H1 (cell line): Measurements from ENCODE around the gene OBSCN. TPM values are rescaled to one million over a fixed set of nuclear protein-coding genes. Genes with fewer than 3 reads are reported as not detected.

Experiments
- CTCF ChIA-PET: fragments of 300-600 bp; sonication (Branson Sonifier 250); formaldehyde crosslinking; loops from one replicate; lab custom pipeline; 2021; ENCODE audit not compliant: partially characterized antibody; lab: Charles Lee
- POLR2A ChIA-PET: fragments of 300-600 bp; sonication (Branson Sonifier 250); formaldehyde crosslinking; loops from one replicate; lab custom pipeline; 2021; ENCODE audit warnings: inconsistent platforms; ENCODE audit not compliant: partially characterized antibody; lab: Charles Lee
- DNase-seq, 2 experiments: peaks; one replicate each; pipeline versions ENCODE4 v3.0.0 to v3.0.0-alpha.2; 2010 to 2022; ENCODE audit warnings: low spot score in 2 of 2, low read depth in 1 of 2, mixed read lengths in 1 of 2
- FAIRE-seq: peaks from 2 replicates; lab custom pipeline; 2011; peaks lifted over from hg19 to GRCh38; lab: Jason Lieb, UNC
- H2AFZ ChIP-seq: 2 replicates; pipeline ENCODE4 v1.8.1; 2012; ENCODE audit warnings: low read length, inconsistent platforms
- H2AK5ac ChIP-seq: 2 replicates; pipeline ENCODE4 v1.6.1; 2013; ENCODE audit warnings: low read depth, low read length
- H2BK120ac ChIP-seq: replicated peaks from 2 replicates; pipeline ENCODE3; 2013; ENCODE audit warnings: low read depth, low read length, inconsistent platforms
- H2BK12ac ChIP-seq: 2 replicates; pipeline ENCODE4 v1.6.1; 2013; ENCODE audit warnings: low read depth, low read length
- H2BK15ac ChIP-seq: 2 replicates; pipeline ENCODE4 v1.6.1; 2013; ENCODE audit warnings: low read length
- H2BK20ac ChIP-seq: 2 replicates; pipeline ENCODE4 v1.6.1; 2013; ENCODE audit warnings: low read length
- H2BK5ac ChIP-seq: 2 replicates; pipeline ENCODE4 v1.6.1; 2013; ENCODE audit warnings: low read depth, low read length
- H3K14ac ChIP-seq: 2 replicates; pipeline ENCODE4 v1.6.1; 2013; ENCODE audit warnings: inconsistent platforms; ENCODE audit not compliant: insufficient read length
- H3K18ac ChIP-seq: 2 replicates; pipeline ENCODE4 v1.6.1; 2013; ENCODE audit warnings: low read length; ENCODE audit errors: extremely low read depth
- H3K23ac ChIP-seq: 2 replicates; pipeline ENCODE4 v1.6.1; 2013; ENCODE audit warnings: inconsistent platforms; ENCODE audit not compliant: insufficient read length
- H3K23me2 ChIP-seq: 2 replicates; pipeline ENCODE4 v1.6.1; 2013; ENCODE audit warnings: low read depth, low read length
- H3K27ac ChIP-seq: 2 replicates; pipeline ENCODE4 v1.6.1; 2011; ENCODE audit warnings: low read depth, low read length, inconsistent platforms
- H3K27me3 ChIP-seq, 4 experiments: replicated peaks in 1 of 4; 1 replicate in 1 of 4; 2 replicates in 3 of 4; pipeline versions ENCODE4 v1.6.1 to v1.8.1; 2011 to 2013; ENCODE audit warnings: low read length in 3 of 4, mild to moderate bottlenecking in 3 of 4, inconsistent platforms in 2 of 4, mixed read lengths in 2 of 4, moderate library complexity in 1 of 4; ENCODE audit not compliant: control insufficient read depth in 3 of 4, insufficient read depth in 3 of 4; ENCODE audit errors: extremely low read depth in 1 of 4
- H3K36me3 ChIP-seq, 4 experiments: 2 replicates each; pipeline versions ENCODE4 v1.6.1 to v1.8.1; 2011 to 2013; ENCODE audit warnings: mild to moderate bottlenecking in 4 of 4, low read length in 3 of 4, moderate library complexity in 2 of 4, control low read depth in 1 of 4, inconsistent platforms in 1 of 4; ENCODE audit not compliant: insufficient read depth in 4 of 4, control insufficient read depth in 2 of 4
- H3K4ac ChIP-seq: replicated peaks from 2 replicates; pipeline ENCODE3; 2013; ENCODE audit warnings: low read length, low read depth, mixed read lengths, inconsistent platforms; ENCODE audit not compliant: insufficient read length
- H3K4me1 ChIP-seq, 4 experiments: replicated peaks in 1 of 4; 1 replicate in 1 of 4; 2 replicates in 3 of 4; pipeline versions ENCODE4 v1.6.1 to v1.8.1; 2011 to 2013; ENCODE audit warnings: low read length in 3 of 4, inconsistent platforms in 2 of 4, mixed read lengths in 1 of 4; ENCODE audit not compliant: insufficient read depth in 4 of 4, control insufficient read depth in 3 of 4
- H3K4me2 ChIP-seq, 2 experiments: 2 replicates each; pipeline versions ENCODE4 v1.6.1 to v1.8.1; 2011 to 2013; ENCODE audit warnings: low read depth in 2 of 2, low read length in 2 of 2, control low read depth in 1 of 2, inconsistent platforms in 1 of 2, mild to moderate bottlenecking in 1 of 2; ENCODE audit not compliant: insufficient read depth in 1 of 2
- H3K4me3 ChIP-seq, 4 experiments: fragments of 200-600, 300-600 bp in 1 of 4; sonication (generic), shearing (Covaris generic), sonication (Bioruptor Twin) in 1 of 4; 2 replicates each; pipeline versions ENCODE4 v1.5.1 to v1.8.1; 2011 to 2016; ENCODE audit warnings: low read length in 4 of 4, low read depth in 3 of 4, control low read depth in 2 of 4, inconsistent platforms in 2 of 4, mild to moderate bottlenecking in 2 of 4, mixed read lengths in 1 of 4, moderate library complexity in 1 of 4; ENCODE audit not compliant: insufficient read depth in 2 of 4; ENCODE audit errors: extremely low read depth in 1 of 4
- H3K56ac ChIP-seq: replicated peaks from 2 replicates; pipeline ENCODE3; 2013; ENCODE audit warnings: low read depth, mild to moderate bottlenecking, mixed read lengths, low read length, inconsistent platforms; ENCODE audit not compliant: insufficient read length
- H3K79me1 ChIP-seq: 2 replicates; pipeline ENCODE4 v1.6.1; 2013; ENCODE audit warnings: low read depth, low read length, control low read depth
- H3K79me2 ChIP-seq, 2 experiments: 2 replicates each; pipeline versions ENCODE4 v1.6.1 to v1.8.1; 2012 to 2013; ENCODE audit warnings: low read length in 2 of 2, mild to moderate bottlenecking in 2 of 2, inconsistent platforms in 1 of 2; ENCODE audit not compliant: insufficient read depth in 2 of 2, control insufficient read depth in 1 of 2
- H3K9ac ChIP-seq, 4 experiments: replicated peaks in 1 of 4; 1 replicate in 1 of 4; 2 replicates in 3 of 4; pipeline versions ENCODE4 v1.6.1 to v1.8.1; 2011 to 2013; ENCODE audit warnings: low read depth in 3 of 4, low read length in 3 of 4, control low read depth in 2 of 4, mild to moderate bottlenecking in 2 of 4, moderate library complexity in 2 of 4, inconsistent platforms in 1 of 4; ENCODE audit errors: extremely low read depth in 1 of 4
- H3K9me3 ChIP-seq, 2 experiments: 2 replicates each; pipeline versions ENCODE4 v1.6.1 to v1.8.1; 2012 to 2013; ENCODE audit warnings: mild to moderate bottlenecking in 2 of 2, moderate library complexity in 2 of 2, control low read depth in 1 of 2, inconsistent platforms in 1 of 2, low read depth in 1 of 2, low read length in 1 of 2, mixed read lengths in 1 of 2; ENCODE audit not compliant: insufficient read depth in 2 of 2
- H4K20me1 ChIP-seq, 2 experiments: replicated peaks in 1 of 2; 2 replicates each; pipeline versions ENCODE3 to v1.8.1; 2011 to 2013; ENCODE audit warnings: inconsistent platforms in 2 of 2, low read length in 2 of 2, mild to moderate bottlenecking in 1 of 2; ENCODE audit not compliant: insufficient read depth in 2 of 2, control insufficient read depth in 1 of 2
- H4K5ac ChIP-seq: 2 replicates; pipeline ENCODE4 v1.6.1; 2013; ENCODE audit warnings: low read length, low read depth, mixed read lengths, inconsistent platforms; ENCODE audit not compliant: insufficient read length
- H4K8ac ChIP-seq: 2 replicates; pipeline ENCODE4 v1.8.0; 2013; ENCODE audit warnings: mild to moderate bottlenecking, moderate library complexity, low read length, inconsistent platforms; ENCODE audit not compliant: insufficient read depth; ENCODE audit errors: extremely low read depth
- H4K91ac ChIP-seq: replicated peaks from 2 replicates; pipeline ENCODE3; 2013; ENCODE audit warnings: low read length, mixed read lengths, inconsistent platforms; ENCODE audit not compliant: insufficient read length
- CEBPB ChIP-seq: IDR thresholded peaks from 2 replicates; pipeline ENCODE4 v1.6.1; 2012; ENCODE audit warnings: low read depth, low read length
- CHD1 ChIP-seq: IDR thresholded peaks from 2 replicates; pipeline ENCODE4 v1.6.1; 2012; ENCODE audit warnings: low read depth, low read length, improper control_type of control experiment
- CTBP2 ChIP-seq: IDR thresholded peaks from 2 replicates; pipeline ENCODE4 v1.7.0; 2011; ENCODE audit warnings: borderline replicate concordance, mild to moderate bottlenecking, moderate library complexity, mixed read lengths, low read length; ENCODE audit not compliant: insufficient read depth, insufficient read length
- EZH2 ChIP-seq: fragments of 200-600 bp; sonication (generic); IDR thresholded peaks from 2 replicates; pipeline ENCODE4 v1.7.1; 2012; ENCODE audit warnings: low read depth, mild to moderate bottlenecking, moderate library complexity, low read length, inconsistent platforms; ENCODE audit not compliant: severe bottlenecking
- HDAC2 ChIP-seq, 2 experiments: fragments of 300-600 bp in 1 of 2; sonication (generic) in 1 of 2; IDR thresholded peaks; 2 replicates each; pipeline ENCODE4 v1.6.1; 2011 to 2012; ENCODE audit warnings: low read depth in 2 of 2, low read length in 2 of 2, mild to moderate bottlenecking in 2 of 2, moderate library complexity in 2 of 2, borderline replicate concordance in 1 of 2, inconsistent platforms in 1 of 2
- KDM4A ChIP-seq: IDR thresholded peaks from one replicate; pipeline ENCODE4 v1.7.1; 2012; ENCODE audit warnings: low read depth, mild to moderate bottlenecking, moderate library complexity, low read length, inconsistent platforms; ENCODE audit not compliant: severe bottlenecking
- NRF1 ChIP-seq: IDR thresholded peaks from 2 replicates; pipeline ENCODE4 v1.6.1; 2011; ENCODE audit warnings: mild to moderate bottlenecking, low read depth, low read length, improper control_type of control experiment
- USF2 ChIP-seq: IDR thresholded peaks from 2 replicates; pipeline ENCODE4 v1.6.1; 2011; ENCODE audit warnings: low read length, improper control_type of control experiment
- WGBS, 2 experiments: shearing (Covaris generic) in 1 of 2; methylation state at CpG; one replicate each; pipeline versions ENCODE4 v1.1.6 to v1.1.7; 2013 to 2015; ENCODE audit warnings: low lambda C conversion rate in 2 of 2, mixed read lengths in 2 of 2, inconsistent platforms in 1 of 2, low coverage in 1 of 2, missing lambda C conversion rate in 1 of 2; ENCODE audit not compliant: insufficient replicate concordance in 2 of 2, insufficient coverage in 1 of 2, insufficient read length in 1 of 2; ENCODE audit errors: extremely low coverage in 1 of 2, missing lambda C conversion rate in 1 of 2; 5-methylcytosine and 5-hydroxymethylcytosine counted together
- polyA plus RNA-seq, 7 experiments: library from polyadenylated mRNA; depleted of rRNA in 3 of 7; stranded (reverse) in 5 of 7; unstranded in 2 of 7; fragments of >200 nt in 5 of 7; fragments of 200-250 nt in 2 of 7; gene quantifications; 1 replicate in 5 of 7; 2 replicates in 1 of 7; 4 replicates in 1 of 7; pipeline versions ENCODE4 v1.2.1 to v1.2.3, GENCODE V29; 2011 to 2013; ENCODE audit warnings: missing spikeins in 2 of 7, mixed read lengths in 2 of 7
- total RNA-seq: library from RNA; stranded (reverse); fragmentation: NEBNext Ultra II Directional; extraction: Animal tissue kit (Norgen Biotek cat#: 25700); gene quantifications from 2 replicates; pipeline ENCODE4 v1.2.1, GENCODE V29; 2021
- TF ChIP-seq, protein P1 (sequence below), 3 experiments: IDR thresholded peaks; 1 replicate in 2 of 3; 2 replicates in 1 of 3; pipeline versions ENCODE4 v1.5.1 to v1.6.1; 2011; ENCODE audit warnings: low read length in 3 of 3, mild to moderate bottlenecking in 3 of 3, inconsistent platforms in 2 of 3, low read depth in 1 of 3, moderate library complexity in 1 of 3; ENCODE audit not compliant: insufficient read depth in 1 of 3; ENCODE audit errors: control extremely low read depth in 1 of 3

OBSCN gene
- total and polyA plus RNA-seq, 2 of the 8 experiments (the other 6 are each of a cell fraction or from before 2014, with no cell fraction given), result 7.5 to 28.4 TPM

DNA sequence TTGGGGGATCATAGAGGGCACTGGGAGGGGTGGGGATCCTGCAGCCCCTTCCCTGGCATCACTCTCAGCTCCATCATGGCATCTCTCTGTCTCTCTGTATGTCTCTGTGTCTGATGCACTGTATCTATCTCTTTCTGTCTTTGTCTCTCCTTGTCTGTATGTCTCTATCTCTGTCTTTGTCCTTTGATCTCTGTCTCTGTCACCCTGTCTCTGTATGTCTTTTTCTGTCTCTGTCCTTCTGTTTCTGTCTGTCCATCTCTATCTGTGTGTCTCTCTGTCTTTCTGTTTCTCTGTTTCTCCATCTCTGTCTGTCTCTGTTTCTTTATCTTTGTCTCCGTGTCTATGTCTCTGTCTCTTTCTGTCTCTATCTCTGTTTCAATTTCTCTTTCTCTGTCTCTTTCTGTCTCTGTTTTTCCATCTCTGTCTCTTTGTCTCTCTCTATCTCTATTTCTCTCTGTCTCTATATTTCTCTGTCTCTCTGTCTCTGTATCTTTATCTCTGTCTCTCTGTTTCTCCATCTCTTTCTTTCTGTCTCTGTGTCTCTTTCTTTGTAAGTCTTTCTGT is 142.4 kb downstream of the OBSCN start:
- no peak overlapping the region for H2BK5ac ChIP-seq
- no peak overlapping the region for H4K8ac ChIP-seq
- H3K14ac ChIP-seq, result no peak overlapping the region
- H3K56ac ChIP-seq, result no peak overlapping the region
- H4K5ac ChIP-seq, result no peak overlapping the region
- no peak overlapping the region for H2BK120ac ChIP-seq
- CTCF ChIA-PET, result interaction anchor here (0.8 to 2.2 kb wide), 2 partner anchors 10 to 64 kb away, joined by 3 to 9 read pairs; no protein-coding TSS in a partner anchor
- DNase-seq (no peak), FAIRE-seq (no peak)
- no peak overlapping the region for H3K18ac ChIP-seq
- H3K27ac ChIP-seq, result no peak overlapping the region
- no peak overlapping the region for H2BK15ac ChIP-seq
- no peaks in the 10 kb centered on the region for H3K23me2 ChIP-seq
- H3K9me3 ChIP-seq, result no peaks in the 10 kb centered on the region; a peak in 1 of 4 replicates
- H3K4me3 ChIP-seq, result no peak overlapping the region
- no peaks in the 10 kb centered on the region for H3K79me1 ChIP-seq
- H4K91ac ChIP-seq, result no peak overlapping the region
- H2AK5ac ChIP-seq, result no peak overlapping the region
- TF ChIP-seq HDAC2 (IDR thresholded peaks at IDR 0.05; ENCODE audit: borderline replicate concordance in 1 of 2, low read depth in 2 of 2, low read length in 2 of 2) (no peak), CHD1 (no peak), KDM4A (no peak), EZH2 (no peak), NRF1 (no peak), CEBPB (no peak), USF2 (no peak), CTBP2 (no peak)
- TF ChIP-seq, protein P1, sequence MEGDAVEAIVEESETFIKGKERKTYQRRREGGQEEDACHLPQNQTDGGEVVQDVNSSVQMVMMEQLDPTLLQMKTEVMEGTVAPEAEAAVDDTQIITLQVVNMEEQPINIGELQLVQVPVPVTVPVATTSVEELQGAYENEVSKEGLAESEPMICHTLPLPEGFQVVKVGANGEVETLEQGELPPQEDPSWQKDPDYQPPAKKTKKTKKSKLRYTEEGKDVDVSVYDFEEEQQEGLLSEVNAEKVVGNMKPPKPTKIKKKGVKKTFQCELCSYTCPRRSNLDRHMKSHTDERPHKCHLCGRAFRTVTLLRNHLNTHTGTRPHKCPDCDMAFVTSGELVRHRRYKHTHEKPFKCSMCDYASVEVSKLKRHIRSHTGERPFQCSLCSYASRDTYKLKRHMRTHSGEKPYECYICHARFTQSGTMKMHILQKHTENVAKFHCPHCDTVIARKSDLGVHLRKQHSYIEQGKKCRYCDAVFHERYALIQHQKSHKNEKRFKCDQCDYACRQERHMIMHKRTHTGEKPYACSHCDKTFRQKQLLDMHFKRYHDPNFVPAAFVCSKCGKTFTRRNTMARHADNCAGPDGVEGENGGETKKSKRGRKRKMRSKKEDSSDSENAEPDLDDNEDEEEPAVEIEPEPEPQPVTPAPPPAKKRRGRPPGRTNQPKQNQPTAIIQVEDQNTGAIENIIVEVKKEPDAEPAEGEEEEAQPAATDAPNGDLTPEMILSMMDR (IDR thresholded peaks at IDR 0.05; ENCODE audit: control extremely low read depth in 1 of 3, insufficient read depth in 1 of 3, low read depth in 1 of 3, low read length in 3 of 3), result no peak
- no peaks in the 10 kb centered on the region for H3K36me3 ChIP-seq
- POLR2A ChIA-PET, result interaction anchor here (0.8 kb wide), 1 partner anchor 12 kb away, joined by 3 read pairs; no protein-coding TSS in a partner anchor
- H3K23ac ChIP-seq, result no peak overlapping the region
- no peak overlapping the region for H3K4me2 ChIP-seq
- no peak overlapping the region for H2AFZ ChIP-seq
- H2BK12ac ChIP-seq, result no peak overlapping the region
- 100% methylated on average over 1 of the region's 1 CpG; no CpG with 5 or more reads in 1 of the 2 experiments for WGBS, 2 experiments
- no peak overlapping the region for H2BK20ac ChIP-seq
- no peak overlapping the region for H3K9ac ChIP-seq
- H3K4ac ChIP-seq, result no peak overlapping the region
- no peaks in the 10 kb centered on the region for H3K4me1 ChIP-seq
- H3K27me3 ChIP-seq, result no peaks in the 10 kb centered on the region
- H4K20me1 ChIP-seq, result no peaks in the 10 kb centered on the region
- no peaks in the 10 kb centered on the region for H3K79me2 ChIP-seq
